Esophagus mucosa (tissue), 1 donor: ENCODE data around the gene LOXL3. TPM values are rescaled to one million over a fixed set of nuclear protein-coding genes. Genes with fewer than 3 reads are reported as not detected.
"Not testable (repeated sequence)": the region's sequence is repeated elsewhere in the genome, so short reads cannot be mapped to it uniquely, and the experiment has no call there.

Experiments
- ATAC-seq: fragments of 200-7000 bp; cut with Tn5 transposase; one replicate; pipeline ENCODE4 v1.9.1; 2020
- total RNA-seq: library from RNA; stranded (reverse); gene quantifications from one replicate; pipeline ENCODE4 v1.2.4, GENCODE V29; 2023
- donor health status: DM: yes; HTN: yes; CAD: no.

LOXL3 gene
- total RNA-seq, 1 donor from 2014 or later = 0.52 TPM

DNA sequence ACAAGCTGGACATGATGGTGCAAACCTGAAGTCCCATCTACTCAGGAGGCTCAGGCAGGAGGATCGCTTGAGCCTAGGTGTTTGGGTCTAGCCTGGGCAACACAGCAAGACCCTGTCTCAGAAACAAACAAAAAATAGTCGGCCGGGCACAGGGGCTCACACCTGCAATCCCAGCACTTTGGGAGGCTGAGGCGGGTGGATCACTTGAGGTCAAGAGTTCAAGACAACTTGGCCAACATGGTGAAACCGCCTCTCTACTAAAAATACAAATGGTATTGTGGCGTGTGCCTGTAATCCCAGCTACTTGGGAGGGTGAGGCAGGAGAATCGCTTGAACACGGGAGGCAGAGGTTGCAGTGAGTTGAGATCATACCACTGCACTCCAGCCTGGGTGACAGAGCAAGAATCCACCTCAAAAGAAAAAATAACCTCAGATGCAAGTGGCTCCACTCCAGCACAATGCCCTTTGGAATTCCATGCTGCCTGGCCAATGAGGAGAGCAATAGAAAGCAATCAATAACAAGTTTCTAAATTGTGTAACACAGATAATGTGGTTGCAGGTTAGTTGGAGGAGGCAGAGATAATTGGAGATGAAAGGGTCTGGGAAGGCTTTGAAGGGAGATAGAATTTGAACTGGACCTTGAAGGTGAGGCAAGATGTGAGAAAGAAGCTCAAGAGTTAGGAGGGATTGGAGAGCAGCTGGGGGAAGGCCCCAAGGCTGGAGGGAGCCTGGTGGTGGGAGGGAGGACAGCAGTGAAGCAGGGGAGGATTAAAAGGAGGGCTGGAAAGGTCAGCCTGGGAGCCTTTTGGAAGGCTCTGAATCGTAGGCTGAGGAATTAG lies 64.9 kb downstream of the LOXL3 start:
- no peak for ATAC-seq

- no peak for ATAC-seq
Measured at GRCh38 chr2:74486141-74486540, 67.6 kb downstream of the LOXL3 start.

GRCh38 chr2:74483675-74484164 lies 70.0 kb downstream of the LOXL3 start:
- not testable (repeated sequence) for ATAC-seq

GRCh38 chr2:74482801-74483674 lies 70.7 kb downstream of the LOXL3 start, which contains the start of the genes CCDC142 and TTC31:
CCDC142 (minus strand) TSS chr2:74482998; CDS start chr2:74482837, 161 bp downstream.
TTC31 (plus strand) TSS chr2:74483081; CDS start chr2:74483096, 15 bp downstream.
- peak; percentile 98 for ATAC-seq

Other genes with a start within 250 kb of the LOXL3 start
- 0.56 TPM for gene SLC4A5, start 210.5 kb downstream of the LOXL3 start, total RNA-seq
- 86.4 TPM for gene DCTN1, start 173.6 kb downstream of the LOXL3 start, total RNA-seq
- gene C2orf81, start 132.3 kb downstream of the LOXL3 start, total RNA-seq = 0.56 TPM
- 4.3 TPM for gene WDR54, start 132.2 kb downstream of the LOXL3 start, total RNA-seq
- 18.3 TPM for gene RTKN, start 112.0 kb downstream of the LOXL3 start, total RNA-seq
- gene INO80B, start 98.9 kb downstream of the LOXL3 start, total RNA-seq = 22.6 TPM
- gene WBP1, start 95.5 kb downstream of the LOXL3 start, total RNA-seq = 30.6 TPM
- gene MOGS, start 88.6 kb downstream of the LOXL3 start, total RNA-seq = 22.6 TPM
- gene MRPL53, start 81.3 kb downstream of the LOXL3 start, total RNA-seq = 87.5 TPM
- gene CCDC142, start 70.9 kb downstream of the LOXL3 start, total RNA-seq = 4.6 TPM
- 10.5 TPM for gene TTC31, start 70.9 kb downstream of the LOXL3 start, total RNA-seq
- 0.32 TPM for gene LBX2, start 54.3 kb downstream of the LOXL3 start, total RNA-seq
- 20.6 TPM for gene PCGF1, start 46.2 kb downstream of the LOXL3 start, total RNA-seq
- gene TLX2, start 39.5 kb downstream of the LOXL3 start, total RNA-seq = not detected
- gene DQX1, start 27.7 kb downstream of the LOXL3 start, total RNA-seq = 5.6 TPM
- 74.2 TPM for gene AUP1, start 24.2 kb downstream of the LOXL3 start, total RNA-seq
- 17.9 TPM for gene HTRA2, start 24.0 kb downstream of the LOXL3 start, total RNA-seq
- 0.56 TPM for gene DOK1, start 778 bp upstream of the LOXL3 start, total RNA-seq
- 1.6 TPM for gene M1AP, start 94.4 kb upstream of the LOXL3 start, total RNA-seq
- 1.4 TPM for gene SEMA4F, start 100.3 kb upstream of the LOXL3 start, total RNA-seq